HEK293T (cell line): ENCODE results near the gene WBP1L.
A peak's percentile ranks its signal among the peaks of the same experiment; 100 is the strongest.
"Not testable (repeated sequence)": the region's sequence is repeated elsewhere in the genome, so short reads cannot be mapped to it uniquely, and the experiment has no call there.

ENCODE experiments used
- CTCF ChIA-PET: fragments of 350-600 bp; formaldehyde crosslinking; extraction: SDS; loops from one replicate; lab custom pipeline; 2021; ENCODE audit warnings: antibody characterized with exemption, inconsistent platforms; lab: Yijun Ruan, JAX
- POLR2A ChIA-PET: fragments of 350-600 bp; formaldehyde crosslinking; extraction: SDS; loops from one replicate; lab custom pipeline; 2020; ENCODE audit warnings: antibody characterized with exemption, inconsistent platforms; lab: Yijun Ruan, JAX
- DNase-seq: peaks from one replicate; pipeline ENCODE4 v3.0.0; 2012; ENCODE audit warnings: mixed read lengths; ENCODE audit errors: extremely low spot score
- ARNT ChIP-seq: fragments of 450-650 bp; IDR thresholded peaks from 2 replicates; pipeline ENCODE4 v1.6.1; 2017; ENCODE audit warnings: mild to moderate bottlenecking
- BHLHE40 ChIP-seq: fragments of 450-650 bp; IDR thresholded peaks from 2 replicates; pipeline ENCODE4 v1.6.1; 2016; ENCODE audit warnings: mild to moderate bottlenecking, moderate library complexity, borderline replicate concordance
- CTBP1 ChIP-seq: fragments of 450-650 bp; IDR thresholded peaks from 2 replicates; pipeline ENCODE4 v1.6.1; 2016; ENCODE audit warnings: borderline replicate concordance
- FOXA1 ChIP-seq: fragments of 450-650 bp; IDR thresholded peaks from 2 replicates; pipeline ENCODE4 v1.6.1; 2016; ENCODE audit warnings: mild to moderate bottlenecking
- FOXK2 ChIP-seq: fragments of 450-650 bp; IDR thresholded peaks from 2 replicates; pipeline ENCODE4 v1.6.1; 2016; ENCODE audit warnings: mild to moderate bottlenecking
- FOXM1 ChIP-seq: fragments of 450-650 bp; IDR thresholded peaks from 2 replicates; pipeline ENCODE4 v1.6.1; 2017; ENCODE audit warnings: mild to moderate bottlenecking, borderline replicate concordance
- HDGF ChIP-seq: fragments of 450-650 bp; IDR thresholded peaks from 2 replicates; pipeline ENCODE4 v1.6.1; 2017; ENCODE audit warnings: antibody characterized with exemption, borderline replicate concordance
- L3MBTL2 ChIP-seq: fragments of 450-650 bp; conservative IDR thresholded peaks from 2 replicates; pipeline ENCODE4 v1.6.1; 2016; ENCODE audit warnings: mild to moderate bottlenecking
- LEF1 ChIP-seq: fragments of 450-650 bp; IDR thresholded peaks from 2 replicates; pipeline ENCODE4 v1.6.1; 2017; ENCODE audit warnings: mild to moderate bottlenecking, borderline replicate concordance
- NFRKB ChIP-seq: fragments of 450-650 bp; IDR thresholded peaks from 2 replicates; pipeline ENCODE4 v1.6.1; 2016; ENCODE audit warnings: mild to moderate bottlenecking, moderate library complexity
- SP1 ChIP-seq: fragments of 450-650 bp; IDR thresholded peaks from 2 replicates; pipeline ENCODE4 v1.6.1; 2017
- TARDBP ChIP-seq: fragments of 450-650 bp; IDR thresholded peaks from 2 replicates; pipeline ENCODE4 v1.6.1; 2016
- ZNF384 ChIP-seq: fragments of 450-650 bp; IDR thresholded peaks from 2 replicates; pipeline ENCODE4 v1.6.1; 2016
- TF ChIP-seq, protein P1 (sequence below): fragments of 450-650 bp; IDR thresholded peaks from 2 replicates; pipeline ENCODE4 v1.6.1; 2016

Gene WBP1L

DNA sequence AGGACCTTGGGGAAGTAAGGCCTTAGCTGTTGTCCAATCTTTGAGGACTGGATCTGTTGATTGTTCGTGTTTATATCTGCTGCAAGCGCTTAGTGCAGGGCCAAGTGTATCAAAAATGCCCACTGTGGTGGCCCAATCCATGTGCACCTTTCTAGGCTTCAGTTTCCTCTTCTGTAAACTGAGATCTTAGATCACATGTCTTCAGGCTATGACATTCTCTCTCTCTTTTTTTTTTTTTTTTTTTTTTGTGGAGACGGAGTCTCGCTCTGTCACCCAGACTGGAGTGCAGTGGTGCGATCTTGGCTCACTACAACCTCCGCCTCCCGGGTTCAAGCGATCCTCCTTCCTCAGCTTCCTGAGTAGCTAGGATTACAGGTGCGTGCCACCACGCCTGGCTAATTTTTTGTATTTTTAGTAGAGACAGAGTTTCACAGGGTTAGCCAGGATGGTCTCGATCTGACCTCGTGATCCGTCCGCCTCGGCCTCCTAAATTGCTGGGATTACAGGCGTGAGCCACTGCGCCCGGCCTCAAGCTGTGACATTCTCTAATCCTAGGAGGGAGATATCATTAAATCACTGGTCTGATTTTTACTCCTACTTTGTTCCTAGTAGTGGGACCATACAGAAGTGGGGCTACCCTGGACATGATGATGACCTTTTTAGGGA, 26.7 kb upstream of the WBP1L start:
- DNase-seq, POLR2A ChIA-PET: not testable (repeated sequence)
- CTCF ChIA-PET = interaction anchor here (0.6 kb wide), 1 partner anchor 89 kb away, joined by 3 read pairs; no protein-coding TSS in a partner anchor
- TF ChIP-seq ZNF384 = peak; percentile 94

- CTCF ChIA-PET = no interaction called here
- POLR2A ChIA-PET = interaction anchor here (0.9 kb wide), 1 partner anchor 9 kb away, joined by 3 read pairs; no protein-coding TSS in a partner anchor
- TF ChIP-seq HDGF = 0 out of 2 replicates have a peak, but pooled peaks have one; percentile 45
- no peak for TF ChIP-seq FOXM1
- TF ChIP-seq, protein P1, sequence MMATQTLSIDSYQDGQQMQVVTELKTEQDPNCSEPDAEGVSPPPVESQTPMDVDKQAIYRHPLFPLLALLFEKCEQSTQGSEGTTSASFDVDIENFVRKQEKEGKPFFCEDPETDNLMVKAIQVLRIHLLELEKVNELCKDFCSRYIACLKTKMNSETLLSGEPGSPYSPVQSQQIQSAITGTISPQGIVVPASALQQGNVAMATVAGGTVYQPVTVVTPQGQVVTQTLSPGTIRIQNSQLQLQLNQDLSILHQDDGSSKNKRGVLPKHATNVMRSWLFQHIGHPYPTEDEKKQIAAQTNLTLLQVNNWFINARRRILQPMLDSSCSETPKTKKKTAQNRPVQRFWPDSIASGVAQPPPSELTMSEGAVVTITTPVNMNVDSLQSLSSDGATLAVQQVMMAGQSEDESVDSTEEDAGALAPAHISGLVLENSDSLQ = peak; percentile 12; the same call in 1 of the 2 replicates
- DNase-seq = no peak
These were observed 25.5 kb upstream of the WBP1L start for GRCh38 chr10:102718220-102718619.

- DNase-seq = no peak
- TF ChIP-seq ARNT (no peak), FOXA1 (no peak)
- POLR2A ChIA-PET = no interaction called here
- CTCF ChIA-PET = no interaction called here
These were observed 23.4 kb upstream of the WBP1L start for GRCh38 chr10:102720337-102720736.

DNA sequence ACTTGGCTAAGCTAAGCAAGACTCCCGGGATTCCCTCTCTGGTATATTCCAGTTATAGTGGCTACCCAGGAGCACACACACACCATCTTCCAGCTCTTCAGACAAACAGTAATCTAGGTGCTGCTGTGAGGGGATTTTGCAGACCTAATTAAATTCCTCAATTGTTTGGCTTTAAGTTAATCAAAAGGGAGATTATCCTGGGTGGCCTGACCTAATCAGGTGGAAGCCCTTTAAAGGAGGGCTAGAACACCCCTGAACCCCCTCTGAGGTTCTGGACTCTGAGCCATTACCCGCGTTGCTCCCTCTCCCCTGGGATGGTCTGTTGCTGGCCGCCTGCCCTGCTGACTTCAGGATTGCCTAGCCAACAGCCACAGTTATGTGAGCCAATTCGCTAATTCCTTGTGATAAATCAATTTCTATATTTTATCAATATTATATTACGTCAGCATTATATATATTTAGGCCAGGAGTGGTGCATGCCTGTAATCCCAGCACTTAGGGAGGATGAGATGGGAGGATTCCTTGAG, 22.9 kb upstream of the WBP1L start:
- POLR2A ChIA-PET = interaction anchor here (0.7 kb wide), 1 partner anchor 23 kb away, joined by 3 read pairs; the partner anchor contains the start of gene WBP1L
- no peak for TF ChIP-seq FOXM1
- TF ChIP-seq FOXK2 = no peak
- TF ChIP-seq BHLHE40 = no peak
- TF ChIP-seq HDGF = no peak
- TF ChIP-seq LEF1 = no peak
- no peak for TF ChIP-seq L3MBTL2
- no peak for TF ChIP-seq ZNF384
- TF ChIP-seq, protein P1 = no peak
- CTCF ChIA-PET = interaction anchor here (0.9 kb wide), 1 partner anchor 181 kb away, joined by 3 read pairs; no protein-coding TSS in a partner anchor
- DNase-seq = no peak

- ChIA-PET POLR2A (no interaction called here), CTCF (no interaction called here)
- DNase-seq = no peak
- TF ChIP-seq FOXA1 = no peak
- no peak for TF ChIP-seq SP1
- TF ChIP-seq, protein P1 = no peak
- no peak for TF ChIP-seq LEF1
- TF ChIP-seq FOXM1 = no peak
- TF ChIP-seq L3MBTL2 = no peak
- TF ChIP-seq HDGF = no peak
- TF ChIP-seq ARNT = no peak
- no peak for TF ChIP-seq CTBP1
- no peak for TF ChIP-seq TARDBP
- TF ChIP-seq BHLHE40 = no peak
These were observed 21.8 kb upstream of the WBP1L start for GRCh38 chr10:102721954-102722353.

DNA sequence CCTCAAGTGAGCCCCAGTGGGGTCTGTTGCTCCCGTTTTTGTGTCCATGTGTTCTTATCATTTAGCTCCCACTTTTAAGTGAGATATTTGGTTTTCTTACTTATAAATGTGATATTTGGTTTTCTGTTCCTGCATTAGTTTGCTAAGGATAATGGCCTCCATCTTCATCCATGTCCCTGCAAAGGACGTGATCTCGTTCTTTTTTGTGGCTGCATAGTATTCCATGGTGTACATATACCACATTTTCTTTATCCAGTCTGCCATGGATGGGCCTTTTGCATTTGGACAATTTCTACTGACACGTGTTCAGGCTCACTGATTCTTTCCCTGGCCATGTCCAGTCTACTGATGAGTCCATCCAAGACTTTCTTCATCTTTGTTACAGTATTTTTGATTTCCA, 19.8 kb upstream of the WBP1L start:
- ChIA-PET CTCF (no interaction called here), POLR2A (no interaction called here)
- DNase-seq = no peak
- TF ChIP-seq L3MBTL2 (no peak), HDGF (no peak), CTBP1 (no peak), BHLHE40 (no peak), ZNF384 (no peak), NFRKB (no peak)

- CTCF ChIA-PET = no interaction called here
- no peak for DNase-seq
- POLR2A ChIA-PET = interaction anchor here (0.6 to 1.0 kb wide), 2 partner anchors 11 to 24 kb away, joined by 3 read pairs; partner anchors contain the start of gene SFXN2
- TF ChIP-seq NFRKB (no peak), L3MBTL2 (no peak)
These were observed 17.5 kb upstream of the WBP1L start for GRCh38 chr10:102726274-102726673.
